K562 (cell line): Measurements from ENCODE around the gene SPATA6. TPM values are rescaled to one million over a fixed set of nuclear protein-coding genes. Genes with fewer than 3 reads are reported as not detected.

Experiments
- ARNT ChIP-seq, 2 experiments: fragments of 450-650 bp; IDR thresholded peaks; 2 replicates each; pipeline ENCODE4 v1.6.1; 2016; ENCODE audit warnings: mild to moderate bottlenecking in 1 of 2
- REST ChIP-seq, 2 experiments: fragments of 450-650 bp; formaldehyde crosslinking in 1 of 2; IDR thresholded peaks; 2 replicates each; pipeline versions ENCODE4 v1.4.0 to v1.6.1; 2014 to 2020; ENCODE audit warnings: mild to moderate bottlenecking in 2 of 2, borderline replicate concordance in 1 of 2, low read depth in 1 of 2
- ZNF3 ChIP-seq: fragments of 250-450 bp; sonication (Bioruptor Pico); IDR thresholded peaks from 2 replicates; pipeline ENCODE4 v1.5.0; 2021; ENCODE audit warnings: mild to moderate bottlenecking, moderate library complexity
- polyA plus RNA-seq, 8 experiments: library from polyadenylated mRNA; depleted of rRNA in 4 of 8; stranded (reverse) in 5 of 8; unstranded in 3 of 8; fragments of >200 nt; fragmentation: Nextera tagmentation in 2 of 8; fragmentation: Illumina TruSeq in 1 of 8; extraction: Ambion mirVana in 2 of 8; extraction: Trizol in 1 of 8; gene quantifications; 2 replicates each; pipeline versions ENCODE4 v1.2.1 to v1.2.3, GENCODE V29; 2011 to 2014; ENCODE audit warnings: inconsistent platforms in 1 of 8, missing spikeins in 1 of 8
- total RNA-seq, 7 experiments: library from RNA; depleted of rRNA in 6 of 7; stranded (reverse); fragments of >200 nt in 6 of 7; fragmentation: Illumina TruSeq in 2 of 7; extraction: Trizol in 2 of 7; gene quantifications; 2 replicates each; pipeline versions ENCODE4 v1.2.1 to v1.2.3, GENCODE V29; 2011 to 2021; ENCODE audit warnings: low replicate concordance in 1 of 7

SPATA6 gene
- total and polyA plus RNA-seq, 9 of the 15 experiments (the other 6 are each of a cell fraction or from before 2014, with no cell fraction given), result 0.01 to 0.91 (median 0.18) TPM

GRCh38 chr1:48488721-48489120 lies 16.7 kb upstream of the SPATA6 start (continued):
- TF ChIP-seq REST (IDR thresholded peaks at IDR 0.05; ENCODE audit: borderline replicate concordance), result no peak
- TF ChIP-seq REST (CRISPR knock-in tag; IDR thresholded peaks at IDR 0.05; ENCODE audit: low read depth), result no peak
- no peak for TF ChIP-seq ZNF3 (CRISPR knock-in tag)
- TF ChIP-seq ARNT (IDR thresholded peaks at IDR 0.05), result no peak
